Measurements from ENCODE around the gene NPIPB6. TPM values are rescaled to one million over a fixed set of nuclear protein-coding genes. Genes with fewer than 3 reads are reported as not detected.

Gene NPIPB6
- polyA plus RNA-seq, 2 of the 4 experiments (the other 2 are of a cell fraction), result 3.7 to 3.8 TPM

GRCh38 chr16:28318042-28318744 is 45.1 kb downstream of the NPIPB6 start:
- Histone ChIP-seq H3K4me1 (no peaks in the 10 kb centered on the region), H3K9me3 (no peaks in the 10 kb centered on the region), H3K4me3 (no peak overlapping the region), H3K27ac (no peak overlapping the region), H3K4me2 (no peak overlapping the region)
- FAIRE-seq, result no peak
- peak; percentile 60 for TF ChIP-seq ZFP36 (IDR thresholded peaks at IDR 0.05; ENCODE audit: borderline replicate concordance, partially characterized antibody)
- no peak for TF ChIP-seq FOXS1 (CRISPR knock-in tag; IDR thresholded peaks at IDR 0.05)
- WGBS (ENCODE audit: missing lambda C conversion rate), result 66% methylated on average over 9 of the region's 9 CpGs
- ChIA-PET POLR2A (no interaction called here), CTCF (interaction anchor here (0.5 to 32.1 kb wide), 12 partner anchors 9 to 314 kb away, joined by 3 to 864 read pairs (median 4); partner anchors contain the start of gene SBK1)
- DNase-seq (ENCODE audit: low read depth in 1 of 2, low spot score in 1 of 2), result no peak
- ATAC-seq, result no peak

- ChIA-PET CTCF (interaction anchor here (0.5 to 32.1 kb wide), 18 partner anchors 10 to 335 kb away, joined by 3 to 864 read pairs (median 3); partner anchors contain the start of gene SBK1), POLR2A (no interaction called here)
- DNase-seq (ENCODE audit: low read depth in 1 of 2, low spot score in 1 of 2), result peak; percentile 57 to 62
- TF ChIP-seq RAD21 (conservative IDR thresholded peaks at IDR 0.05 in 1 of 2, IDR thresholded peaks at IDR 0.05 in 1 of 2) (peak; percentile 72 to 74), CTCF (IDR thresholded peaks at IDR 0.05) (peak; percentile 80), ATOH8 (CRISPR knock-in tag; IDR thresholded peaks at IDR 0.05; ENCODE audit: low read depth) (no peak), E2F6 (IDR thresholded peaks at IDR 0.05; ENCODE audit: borderline replicate concordance, low read depth) (no peak), SMC3 (IDR thresholded peaks at IDR 0.05) (peak; percentile 83), MAFK (IDR thresholded peaks at IDR 0.05; ENCODE audit: partially characterized antibody) (peak; percentile 30), NFE2L2 (conservative IDR thresholded peaks at IDR 0.05; ENCODE audit: low read length) (no peak)
- no peak overlapping the region for H3K4me2 ChIP-seq
- no peak for FAIRE-seq
- 27% methylated on average over 9 of the region's 22 CpGs for WGBS (ENCODE audit: missing lambda C conversion rate)
- no peak overlapping the region for H3K4me3 ChIP-seq
- H3K9me3 ChIP-seq, result no peaks in the 10 kb centered on the region
- ATAC-seq, result peak; percentile 48 to 80; a peak in 5 of 6 replicates
- H3K4me1 ChIP-seq, result no peaks in the 10 kb centered on the region
- no peak overlapping the region for H3K27ac ChIP-seq
Measured at GRCh38 chr16:28317040-28317880, 46.0 kb downstream of the NPIPB6 start.

GRCh38 chr16:28316054-28316453 is 47.3 kb downstream of the NPIPB6 start:
- H3K4me3 ChIP-seq, result no peak overlapping the region
- POLR2A ChIA-PET, result no interaction called here
- no peak for FAIRE-seq
- no peak for DNase-seq (ENCODE audit: low read depth in 1 of 2, low spot score in 1 of 2)
- no peak overlapping the region for H3K27ac ChIP-seq
- no peak overlapping the region for H3K4me2 ChIP-seq
- no peaks in the 10 kb centered on the region for H3K4me1 ChIP-seq
- CTCF ChIA-PET, result interaction anchor here (1.0 to 32.1 kb wide), 6 partner anchors 11 to 334 kb away, joined by 3 to 864 read pairs (median 4); partner anchors contain the start of gene SBK1
- no peaks in the 10 kb centered on the region for H3K9me3 ChIP-seq
- no peak for ATAC-seq
- WGBS (ENCODE audit: missing lambda C conversion rate), result 79% methylated on average over 6 of the region's 6 CpGs
- TF ChIP-seq CEBPB (IDR thresholded peaks at IDR 0.05) (peak in 1 of 2 experiments; percentile 64; a peak in 2 of 4 replicates), ESRRA (IDR thresholded peaks at IDR 0.05; ENCODE audit: borderline replicate concordance, low read length) (no peak)

- Histone ChIP-seq H3K4me2 (no peak overlapping the region), H3K4me1 (no peaks in the 10 kb centered on the region), H3K27ac (no peak overlapping the region), H3K9me3 (no peaks in the 10 kb centered on the region), H3K4me3 (no peak overlapping the region)
- WGBS (ENCODE audit: missing lambda C conversion rate), result 50% methylated on average over 10 of the region's 11 CpGs
- DNase-seq (ENCODE audit: low read depth in 1 of 2, low spot score in 1 of 2), result no peak
- CTCF ChIA-PET, result interaction anchor here (1.0 to 42.1 kb wide), 4 partner anchors 7 to 303 kb away, joined by 3 to 864 read pairs (median 436); partner anchors contain the start of gene SBK1
- ATAC-seq, result no peak
- no peak for FAIRE-seq
- POLR2A ChIA-PET, result interaction anchor here (0.6 kb wide), 1 partner anchor 254 kb away, joined by 5 read pairs; no protein-coding TSS in a partner anchor
- no peak for TF ChIP-seq CHD2 (IDR thresholded peaks at IDR 0.05; ENCODE audit: low read length, partially characterized antibody)
- TF ChIP-seq ZFP36 (IDR thresholded peaks at IDR 0.05; ENCODE audit: borderline replicate concordance, partially characterized antibody), result no peak
- no peak for TF ChIP-seq FOXS1 (CRISPR knock-in tag; IDR thresholded peaks at IDR 0.05)
- TF ChIP-seq HOXB5 (CRISPR knock-in tag; IDR thresholded peaks at IDR 0.05), result no peak
- no peak for TF ChIP-seq CTCF (IDR thresholded peaks at IDR 0.05)
- TF ChIP-seq HDAC2 (IDR thresholded peaks at IDR 0.05), result no peak
- TF ChIP-seq NR3C1 (IDR thresholded peaks at IDR 0.05), result no peak
- TF ChIP-seq HOXB13 (CRISPR knock-in tag; IDR thresholded peaks at IDR 0.05; ENCODE audit: low read depth), result no peak
- no peak for TF ChIP-seq ZNF302 (CRISPR knock-in tag; IDR thresholded peaks at IDR 0.05)
- no peak for TF ChIP-seq POLR2AphosphoS2 (conservative IDR thresholded peaks at IDR 0.05; ENCODE audit: low read length)
Measured at GRCh38 chr16:28313587-28313986, 49.7 kb downstream of the NPIPB6 start.
